WTC11 (cell line): ENCODE data around the gene NUP210L.

ENCODE experiments used
- CBFB ChIP-seq: sonication (generic); formaldehyde crosslinking; IDR thresholded peaks from 2 replicates; pipeline ENCODE4 v1.8.1; 2022; ENCODE audit warnings: mild to moderate bottlenecking, low read depth, missing genetic modification reagents
- CREM ChIP-seq: sonication (generic); formaldehyde crosslinking; IDR thresholded peaks from 2 replicates; pipeline ENCODE4 v1.8.1; 2022; ENCODE audit warnings: mild to moderate bottlenecking, missing genetic modification reagents, moderate library complexity
- TCF7 ChIP-seq: sonication (generic); formaldehyde crosslinking; IDR thresholded peaks from 2 replicates; pipeline ENCODE4 v1.8.0; 2022; ENCODE audit warnings: mild to moderate bottlenecking, low read depth, missing genetic modification reagents, moderate library complexity
- USF2 ChIP-seq: sonication (generic); formaldehyde crosslinking; IDR thresholded peaks from 2 replicates; pipeline ENCODE4 v1.8.1; 2023; ENCODE audit warnings: mild to moderate bottlenecking, missing genetic modification reagents, moderate library complexity
- ZNF532 ChIP-seq: fragments of 250-450 bp; sonication (Bioruptor Pico); IDR thresholded peaks from 2 replicates; pipeline ENCODE4 v1.9.0; 2021; ENCODE audit warnings: mild to moderate bottlenecking, borderline replicate concordance
- TF ChIP-seq, protein P1 (sequence below): fragments of 200-600 bp; IDR thresholded peaks from 2 replicates; pipeline ENCODE4 v1.8.0; 2022; ENCODE audit warnings: antibody characterized with exemption
- TF ChIP-seq, protein P2 (sequence below): sonication (generic); formaldehyde crosslinking; IDR thresholded peaks from 2 replicates; pipeline ENCODE4 v1.8.1; 2022; ENCODE audit warnings: low read depth, mild to moderate bottlenecking, moderate library complexity, missing genetic modification reagents, borderline replicate concordance
- TF ChIP-seq, protein P3 (sequence below): sonication (generic); formaldehyde crosslinking; IDR thresholded peaks from 2 replicates; pipeline ENCODE4 v1.8.1; 2022; ENCODE audit warnings: missing genetic modification reagents, borderline replicate concordance
- TF ChIP-seq, protein P4 (sequence below): sonication (generic); formaldehyde crosslinking; IDR thresholded peaks from 2 replicates; pipeline ENCODE4 v1.8.0; 2022; ENCODE audit warnings: missing genetic modification reagents

GRCh38 chr1:153956997-153957715, 197.7 kb downstream of the NUP210L start:
- TF ChIP-seq, protein P1, sequence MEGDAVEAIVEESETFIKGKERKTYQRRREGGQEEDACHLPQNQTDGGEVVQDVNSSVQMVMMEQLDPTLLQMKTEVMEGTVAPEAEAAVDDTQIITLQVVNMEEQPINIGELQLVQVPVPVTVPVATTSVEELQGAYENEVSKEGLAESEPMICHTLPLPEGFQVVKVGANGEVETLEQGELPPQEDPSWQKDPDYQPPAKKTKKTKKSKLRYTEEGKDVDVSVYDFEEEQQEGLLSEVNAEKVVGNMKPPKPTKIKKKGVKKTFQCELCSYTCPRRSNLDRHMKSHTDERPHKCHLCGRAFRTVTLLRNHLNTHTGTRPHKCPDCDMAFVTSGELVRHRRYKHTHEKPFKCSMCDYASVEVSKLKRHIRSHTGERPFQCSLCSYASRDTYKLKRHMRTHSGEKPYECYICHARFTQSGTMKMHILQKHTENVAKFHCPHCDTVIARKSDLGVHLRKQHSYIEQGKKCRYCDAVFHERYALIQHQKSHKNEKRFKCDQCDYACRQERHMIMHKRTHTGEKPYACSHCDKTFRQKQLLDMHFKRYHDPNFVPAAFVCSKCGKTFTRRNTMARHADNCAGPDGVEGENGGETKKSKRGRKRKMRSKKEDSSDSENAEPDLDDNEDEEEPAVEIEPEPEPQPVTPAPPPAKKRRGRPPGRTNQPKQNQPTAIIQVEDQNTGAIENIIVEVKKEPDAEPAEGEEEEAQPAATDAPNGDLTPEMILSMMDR, result no peak
- TF ChIP-seq CBFB (CRISPR knock-in tag), result no peak
- no peak for TF ChIP-seq USF2 (CRISPR knock-in tag)
- no peak for TF ChIP-seq TCF7
- no peak for TF ChIP-seq CREM (CRISPR knock-in tag)
- TF ChIP-seq, protein P2, sequence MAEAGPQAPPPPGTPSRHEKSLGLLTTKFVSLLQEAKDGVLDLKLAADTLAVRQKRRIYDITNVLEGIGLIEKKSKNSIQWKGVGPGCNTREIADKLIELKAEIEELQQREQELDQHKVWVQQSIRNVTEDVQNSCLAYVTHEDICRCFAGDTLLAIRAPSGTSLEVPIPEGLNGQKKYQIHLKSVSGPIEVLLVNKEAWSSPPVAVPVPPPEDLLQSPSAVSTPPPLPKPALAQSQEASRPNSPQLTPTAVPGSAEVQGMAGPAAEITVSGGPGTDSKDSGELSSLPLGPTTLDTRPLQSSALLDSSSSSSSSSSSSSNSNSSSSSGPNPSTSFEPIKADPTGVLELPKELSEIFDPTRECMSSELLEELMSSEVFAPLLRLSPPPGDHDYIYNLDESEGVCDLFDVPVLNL, result no peak
- TF ChIP-seq, protein P3, sequence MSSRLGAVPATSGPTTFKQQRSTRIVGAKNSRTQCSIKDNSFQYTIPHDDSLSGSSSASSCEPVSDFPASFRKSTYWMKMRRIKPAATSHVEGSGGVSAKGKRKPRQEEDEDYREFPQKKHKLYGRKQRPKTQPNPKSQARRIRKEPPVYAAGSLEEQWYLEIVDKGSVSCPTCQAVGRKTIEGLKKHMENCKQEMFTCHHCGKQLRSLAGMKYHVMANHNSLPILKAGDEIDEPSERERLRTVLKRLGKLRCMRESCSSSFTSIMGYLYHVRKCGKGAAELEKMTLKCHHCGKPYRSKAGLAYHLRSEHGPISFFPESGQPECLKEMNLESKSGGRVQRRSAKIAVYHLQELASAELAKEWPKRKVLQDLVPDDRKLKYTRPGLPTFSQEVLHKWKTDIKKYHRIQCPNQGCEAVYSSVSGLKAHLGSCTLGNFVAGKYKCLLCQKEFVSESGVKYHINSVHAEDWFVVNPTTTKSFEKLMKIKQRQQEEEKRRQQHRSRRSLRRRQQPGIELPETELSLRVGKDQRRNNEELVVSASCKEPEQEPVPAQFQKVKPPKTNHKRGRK (CRISPR knock-in tag), result no peak
- no peak for TF ChIP-seq ZNF532
- TF ChIP-seq, protein P4, sequence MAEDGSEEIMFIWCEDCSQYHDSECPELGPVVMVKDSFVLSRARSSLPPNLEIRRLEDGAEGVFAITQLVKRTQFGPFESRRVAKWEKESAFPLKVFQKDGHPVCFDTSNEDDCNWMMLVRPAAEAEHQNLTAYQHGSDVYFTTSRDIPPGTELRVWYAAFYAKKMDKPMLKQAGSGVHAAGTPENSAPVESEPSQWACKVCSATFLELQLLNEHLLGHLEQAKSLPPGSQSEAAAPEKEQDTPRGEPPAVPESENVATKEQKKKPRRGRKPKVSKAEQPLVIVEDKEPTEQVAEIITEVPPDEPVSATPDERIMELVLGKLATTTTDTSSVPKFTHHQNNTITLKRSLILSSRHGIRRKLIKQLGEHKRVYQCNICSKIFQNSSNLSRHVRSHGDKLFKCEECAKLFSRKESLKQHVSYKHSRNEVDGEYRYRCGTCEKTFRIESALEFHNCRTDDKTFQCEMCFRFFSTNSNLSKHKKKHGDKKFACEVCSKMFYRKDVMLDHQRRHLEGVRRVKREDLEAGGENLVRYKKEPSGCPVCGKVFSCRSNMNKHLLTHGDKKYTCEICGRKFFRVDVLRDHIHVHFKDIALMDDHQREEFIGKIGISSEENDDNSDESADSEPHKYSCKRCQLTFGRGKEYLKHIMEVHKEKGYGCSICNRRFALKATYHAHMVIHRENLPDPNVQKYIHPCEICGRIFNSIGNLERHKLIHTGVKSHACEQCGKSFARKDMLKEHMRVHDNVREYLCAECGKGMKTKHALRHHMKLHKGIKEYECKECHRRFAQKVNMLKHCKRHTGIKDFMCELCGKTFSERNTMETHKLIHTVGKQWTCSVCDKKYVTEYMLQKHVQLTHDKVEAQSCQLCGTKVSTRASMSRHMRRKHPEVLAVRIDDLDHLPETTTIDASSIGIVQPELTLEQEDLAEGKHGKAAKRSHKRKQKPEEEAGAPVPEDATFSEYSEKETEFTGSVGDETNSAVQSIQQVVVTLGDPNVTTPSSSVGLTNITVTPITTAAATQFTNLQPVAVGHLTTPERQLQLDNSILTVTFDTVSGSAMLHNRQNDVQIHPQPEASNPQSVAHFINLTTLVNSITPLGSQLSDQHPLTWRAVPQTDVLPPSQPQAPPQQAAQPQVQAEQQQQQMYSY (CRISPR knock-in tag), result no peak
